Measurements from ENCODE around the gene CD9.

The CD9 gene

GRCh38 chr12:6282453-6282840, 82.2 kb downstream of the CD9 start:
- no peak overlapping the region for H3K4me3 ChIP-seq (ENCODE audit: low read depth, low read length)
- DNase-seq (ENCODE audit: low read depth): no peak
- TF ChIP-seq CTCF (IDR thresholded peaks at IDR 0.05; ENCODE audit: insufficient read depth, low read depth, low read length, missing control alignments): no peak

DNA sequence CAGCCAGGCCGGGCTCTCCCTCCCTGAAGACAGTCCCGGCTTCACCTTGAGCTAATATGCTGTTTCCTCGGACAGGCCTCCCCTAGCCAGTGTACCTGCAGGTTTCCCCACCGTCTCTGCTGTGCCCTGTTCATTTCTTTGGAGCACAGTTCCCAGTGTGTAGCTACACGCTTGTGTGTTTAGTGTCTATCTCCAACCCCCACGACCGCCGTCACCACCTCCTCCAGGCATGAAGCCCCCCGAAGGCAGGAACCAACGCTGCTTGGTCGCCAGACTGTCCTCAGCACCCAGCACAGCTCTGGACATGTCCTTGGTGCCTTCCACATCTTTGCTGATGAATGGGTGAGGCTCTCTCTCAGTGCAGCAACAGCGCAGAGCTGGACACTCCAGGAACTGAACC, 84.1 kb downstream of the CD9 start:
- H3K4me3 ChIP-seq (ENCODE audit: low read depth, low read length): no peak overlapping the region

DNA sequence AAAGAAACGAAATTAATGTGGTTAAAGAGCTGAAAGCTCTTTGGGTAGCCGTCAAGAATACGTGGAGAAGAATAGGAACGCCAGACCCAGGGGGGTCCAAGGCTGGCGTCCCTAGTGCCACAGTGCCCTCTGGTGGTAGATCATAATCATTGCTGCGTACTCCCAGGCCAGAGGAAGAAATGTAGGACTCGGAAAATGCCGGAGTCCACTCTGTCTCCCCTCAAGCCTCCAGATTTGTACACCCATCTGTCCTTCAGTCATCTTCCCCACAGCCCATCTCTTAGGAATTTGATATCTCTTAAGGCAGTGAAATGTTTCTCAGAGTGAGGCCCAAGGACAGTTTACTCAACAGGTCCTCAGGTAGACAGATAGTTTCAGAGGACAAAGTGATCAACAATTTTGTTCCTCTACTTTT, 84.9 kb downstream of the CD9 start:
- no peak overlapping the region for H3K4me3 ChIP-seq (ENCODE audit: low read depth, low read length)
- DNase-seq (ENCODE audit: low read depth): peak; percentile 64
- peak; percentile 88 for TF ChIP-seq CTCF (IDR thresholded peaks at IDR 0.05; ENCODE audit: insufficient read depth, low read depth, low read length, missing control alignments)

More for the DNA sequence above, 84.1 kb downstream of the CD9 start:
- no peak for DNase-seq (ENCODE audit: low read depth)
- no peak for TF ChIP-seq CTCF (IDR thresholded peaks at IDR 0.05; ENCODE audit: insufficient read depth, low read depth, low read length, missing control alignments)

GRCh38 chr12:6285532-6286306, 85.5 kb downstream of the CD9 start:
- DNase-seq (ENCODE audit: low read depth): no peak
- no peak for TF ChIP-seq CTCF (IDR thresholded peaks at IDR 0.05; ENCODE audit: insufficient read depth, low read depth, low read length, missing control alignments)
- H3K4me3 ChIP-seq (ENCODE audit: low read depth, low read length): no peak overlapping the region

Data from GM12865 (cell line).